Heart left ventricle (tissue), 13 donors: ENCODE results near the gene PKN2.

Experiments
- CTCF ChIP-seq, 12 donors: fragments of 200-600 bp; sonication (generic) in 4 of 12; IDR thresholded peaks; one replicate each; pipeline versions ENCODE4 v1.5.0 to v1.8.0; 2018 to 2022; ENCODE audit warnings: antibody characterized with exemption in 12 of 12, mild to moderate bottlenecking in 5 of 12
- POLR2A ChIP-seq, 2 donors: fragments of 450-650 bp; IDR thresholded peaks; one replicate each; pipeline ENCODE4 v1.6.1; 2017; ENCODE audit warnings: antibody characterized with exemption in 2 of 2, mild to moderate bottlenecking in 2 of 2, moderate library complexity in 2 of 2
- donor health status: ischemic (EF 13 %, LVEDD 7.1; RV severe dilation, severe dysfunction).
- donor health status: DM: no; HTN: yes; CAD: no.
- donor health status: DM: no; HTN: no; CAD: no.
- donor health status: ischemic (EF 25% LVEDD 6.9; RV normal size, moderate dysfunction).
- donor health status: ischemic (EF 25% LVEDD 5.7; RV mildly dilated, moderate dysfunction).
- donor health status: ischemic (EF 35%, LVEDD 5.7; RV mildly dilated, moderate dysfunction).
- donor health status: nonischemic (EF 11% LVEDD 7.7; RV severe dilation, severe dysfunction).
- donor health status: DM: yes; HTN: yes; CAD: no.
- donor health status: PGD.
- donor health status: ischemic (EF 29% LVEDD 5.4; RV normal size, mild dysfunction).
- donor health status: nonischemic (EF 23%, LVEDD 6.1; RV moderate dilation, normal function).

DNA sequence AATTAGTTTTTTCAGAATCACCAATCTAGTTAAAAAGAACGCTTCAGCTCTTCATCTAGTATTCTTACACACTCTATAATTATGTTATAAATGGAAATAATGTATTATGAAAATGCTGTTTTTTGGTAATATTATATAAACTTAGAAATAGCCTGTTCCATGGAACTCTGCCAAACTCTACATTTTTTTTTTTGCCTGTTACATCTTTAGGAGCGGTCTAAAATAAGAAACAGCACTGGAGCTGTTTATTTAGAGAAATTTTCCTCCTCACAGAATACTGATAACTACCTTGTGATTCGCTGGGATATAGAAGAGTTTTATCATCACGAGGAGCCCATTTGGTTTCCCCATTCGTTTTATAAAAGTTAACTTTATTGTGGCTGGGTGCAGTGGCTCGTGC, 58.5 kb downstream of the PKN2 start:
- TF ChIP-seq CTCF (IDR thresholded peaks at IDR 0.05), result no peak
- no peak for TF ChIP-seq POLR2A (IDR thresholded peaks at IDR 0.05)
